Activated T-cell treated with anti-CD3 and anti-CD28 coated beads, Interleukin-2, amount 50 U/mL, for 72 hours (primary cell): ENCODE data around the gene FZR1. TPM values are rescaled to one million over a fixed set of nuclear protein-coding genes. Genes with fewer than 3 reads are reported as not detected.
"Not testable (repeated sequence)": the region's sequence is repeated elsewhere in the genome, so short reads cannot be mapped to it uniquely, and the experiment has no call there.

Experiments used
- ATAC-seq, 2 donors: fragments of 150-1000 bp; cut with Tn5 transposase; replicated peaks in 1 of 2; 2 replicates each; pipeline ENCODE4 v1.10.0; 2021; ENCODE audit warnings: moderate library complexity in 2 of 2, mild to moderate bottlenecking in 1 of 2
- DNase-seq, 2 donors: peaks; one replicate each; pipeline ENCODE4 v3.0.0; 2021 to 2022; ENCODE audit warnings: mixed read lengths in 1 of 2
- H3K27ac Mint-ChIP-seq: one replicate; pipeline ENCODE4 v1.8.0; 2022; ENCODE audit warnings: mild to moderate bottlenecking, moderate library complexity, mixed read lengths
- H3K27me3 Mint-ChIP-seq: one replicate; pipeline ENCODE4 v1.8.0; 2022; ENCODE audit warnings: low read depth, mixed read lengths
- H3K36me3 Mint-ChIP-seq, 2 donors: one replicate each; pipeline ENCODE4 v1.8.0; 2022; ENCODE audit warnings: mixed read lengths in 2 of 2, mild to moderate bottlenecking in 1 of 2; ENCODE audit not compliant: insufficient read depth in 2 of 2
- H3K4me1 Mint-ChIP-seq: one replicate; pipeline ENCODE4 v1.8.0; 2022; ENCODE audit warnings: low read depth, mixed read lengths
- H3K4me3 Mint-ChIP-seq, 2 donors: one replicate each; pipeline ENCODE4 v1.8.0; 2022; ENCODE audit warnings: mild to moderate bottlenecking in 2 of 2, mixed read lengths in 2 of 2, moderate library complexity in 2 of 2
- H3K9me3 Mint-ChIP-seq, 2 donors: one replicate each; pipeline ENCODE4 v1.8.0; 2022; ENCODE audit warnings: mixed read lengths in 2 of 2
- total RNA-seq, 2 donors: library from RNA; stranded (reverse); gene quantifications; one replicate each; pipeline ENCODE4 v1.2.3, GENCODE V29; 2022

Gene FZR1
- total RNA-seq, 2 donors from 2014 or later, result 66.2 to 85.9 TPM

DNA sequence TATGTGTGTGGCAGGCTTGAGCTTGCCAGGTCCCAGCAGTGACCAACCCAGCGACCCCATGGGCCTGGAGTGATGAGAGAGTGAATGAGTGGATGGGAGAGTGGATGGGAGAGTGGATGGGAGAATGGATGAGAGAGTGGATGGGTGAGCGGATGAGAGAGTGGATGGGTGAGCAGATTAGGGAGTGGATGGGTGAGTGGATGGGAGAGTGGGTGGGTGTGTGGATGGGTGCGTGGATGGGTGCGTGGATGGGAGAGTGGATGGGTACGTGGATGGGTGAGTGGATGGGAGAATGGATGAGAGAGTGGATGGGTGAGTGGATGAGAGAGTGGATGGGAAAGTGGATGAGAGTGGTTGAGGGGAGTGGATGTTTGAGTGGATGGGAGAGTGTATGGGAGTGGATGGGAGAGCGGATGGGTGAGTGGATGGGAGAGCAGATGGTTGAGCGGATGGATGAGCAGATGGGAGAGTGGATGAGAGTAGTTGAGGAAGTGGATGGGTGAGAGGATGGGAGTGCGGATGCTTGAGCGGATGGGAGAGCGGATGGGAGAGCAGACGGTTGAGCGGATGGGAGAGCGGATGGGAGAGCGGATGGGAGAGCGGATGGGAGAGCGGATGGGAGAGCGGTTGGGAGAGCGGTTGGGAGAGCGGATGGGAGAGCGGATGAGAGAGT lies 22.6 kb downstream of the FZR1 start:
- Mint-ChIP-seq H3K27ac (no peak overlapping the region), H3K36me3 (peaks cover 0 to 2% of the 10 kb centered on the region in 2 donors), H3K4me1 (no peaks in the 10 kb centered on the region), H3K4me3 (no peak overlapping the region), H3K27me3 (no peaks in the 10 kb centered on the region), H3K9me3 (no peaks in the 10 kb centered on the region)
- ATAC-seq (no peak), DNase-seq (no peak)

DNA sequence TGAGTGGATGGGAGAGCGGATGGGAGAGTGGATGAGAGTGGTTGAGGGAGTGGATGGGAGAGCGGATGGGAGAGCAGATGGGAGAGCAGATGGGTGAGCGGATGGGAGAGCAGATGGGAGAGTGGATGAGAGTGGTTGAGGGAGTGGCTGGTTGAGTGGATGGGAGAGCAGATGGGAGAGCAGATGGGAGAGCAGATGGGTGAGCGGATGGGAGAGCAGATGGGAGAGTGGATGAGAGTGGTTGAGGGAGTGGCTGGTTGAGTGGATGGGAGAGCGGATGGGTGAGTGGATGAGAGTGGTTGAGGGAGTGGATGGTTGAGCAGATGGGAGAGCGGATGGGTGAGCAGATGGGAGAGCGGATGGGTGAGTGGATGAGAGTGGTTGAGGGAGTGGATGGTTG lies 23.2 kb downstream of the FZR1 start:
- ATAC-seq, H3K4me1 Mint-ChIP-seq, H3K4me3 Mint-ChIP-seq, H3K9me3 Mint-ChIP-seq, H3K27me3 Mint-ChIP-seq, DNase-seq, H3K27ac Mint-ChIP-seq, H3K36me3 Mint-ChIP-seq: not testable (repeated sequence)

- ATAC-seq, result no peak
- Mint-ChIP-seq H3K4me3 (no peak overlapping the region), H3K4me1 (no peaks in the 10 kb centered on the region)
Measured at GRCh38 chr19:3530389-3530788, 24.3 kb downstream of the FZR1 start.

DNA sequence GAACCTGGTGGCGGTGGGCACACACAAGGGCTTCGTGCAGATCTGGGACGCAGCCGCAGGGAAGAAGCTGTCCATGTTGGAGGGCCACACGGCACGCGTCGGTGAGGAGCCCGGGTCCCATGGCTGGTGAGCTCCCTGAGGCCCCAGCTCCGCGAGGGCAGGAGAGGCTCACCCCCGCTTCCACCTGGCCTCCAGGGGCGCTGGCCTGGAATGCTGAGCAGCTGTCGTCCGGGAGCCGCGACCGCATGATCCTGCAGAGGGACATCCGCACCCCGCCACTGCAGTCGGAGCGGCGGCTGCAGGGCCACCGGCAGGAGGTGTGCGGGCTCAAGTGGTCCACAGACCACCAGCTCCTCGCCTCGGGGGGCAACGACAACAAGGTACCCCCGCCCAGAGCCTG lies 25.6 kb downstream of the FZR1 start:
- no peak overlapping the region for H3K27ac Mint-ChIP-seq
- H3K4me3 Mint-ChIP-seq, result no peak overlapping the region
- ATAC-seq (no peak), DNase-seq (no peak)
- H3K9me3 Mint-ChIP-seq, result no peaks in the 10 kb centered on the region
- no peaks in the 10 kb centered on the region for H3K4me1 Mint-ChIP-seq
- H3K27me3 Mint-ChIP-seq, result no peaks in the 10 kb centered on the region
- H3K36me3 Mint-ChIP-seq, result peaks cover 0 to 4% of the 10 kb centered on the region in 2 donors

More at GRCh38 chr19:3530389-3530788, 24.3 kb downstream of the FZR1 start:
- no peaks in the 10 kb centered on the region for H3K27me3 Mint-ChIP-seq
- DNase-seq, result no peak
- H3K27ac Mint-ChIP-seq, result no peak overlapping the region
- H3K36me3 Mint-ChIP-seq, result peaks cover 0 to 4% of the 10 kb centered on the region in 2 donors
- no peaks in the 10 kb centered on the region for H3K9me3 Mint-ChIP-seq

DNA sequence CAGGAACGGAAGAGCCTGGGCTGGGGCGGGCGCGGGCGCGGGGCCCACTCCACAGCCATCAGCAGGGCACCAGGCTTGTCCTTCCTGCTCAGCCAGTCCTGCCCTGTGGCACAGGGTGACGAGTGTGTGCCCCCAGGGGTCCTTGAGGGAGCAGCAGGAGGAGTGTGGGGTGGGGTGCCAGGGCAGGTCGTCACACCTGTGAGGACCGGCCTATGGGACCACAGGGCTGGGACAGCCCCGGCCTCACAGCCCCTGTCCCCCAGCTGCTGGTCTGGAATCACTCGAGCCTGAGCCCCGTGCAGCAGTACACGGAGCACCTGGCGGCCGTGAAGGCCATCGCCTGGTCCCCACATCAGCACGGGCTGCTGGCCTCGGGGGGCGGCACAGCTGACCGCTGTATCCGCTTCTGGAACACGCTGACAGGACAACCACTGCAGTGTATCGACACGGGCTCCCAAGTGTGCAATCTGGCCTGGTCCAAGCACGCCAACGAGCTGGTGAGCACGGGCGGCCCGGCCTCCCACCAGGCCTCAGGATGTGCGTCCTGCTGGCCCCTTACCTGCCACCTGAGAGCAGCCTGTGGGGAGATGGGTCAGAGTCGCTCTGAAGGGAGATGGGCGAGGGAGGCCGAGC lies 26.2 kb downstream of the FZR1 start:
- Mint-ChIP-seq H3K9me3 (no peaks in the 10 kb centered on the region), H3K27me3 (no peaks in the 10 kb centered on the region), H3K4me1 (no peaks in the 10 kb centered on the region), H3K4me3 (no peak overlapping the region), H3K27ac (no peak overlapping the region), H3K36me3 (peaks cover 0 to 4% of the 10 kb centered on the region in 2 donors)
- no peak for DNase-seq
- ATAC-seq, result peak in 1 of 2 donors; percentile 5

GRCh38 chr19:3533033-3533432 lies 26.9 kb downstream of the FZR1 start:
- no peak overlapping the region for H3K4me3 Mint-ChIP-seq
- DNase-seq, result no peak
- H3K27ac Mint-ChIP-seq, result no peak overlapping the region
- no peaks in the 10 kb centered on the region for H3K4me1 Mint-ChIP-seq
- no peaks in the 10 kb centered on the region for H3K27me3 Mint-ChIP-seq
- ATAC-seq, result no peak
- H3K9me3 Mint-ChIP-seq, result no peaks in the 10 kb centered on the region
- H3K36me3 Mint-ChIP-seq, result peaks cover 0 to 4% of the 10 kb centered on the region in 2 donors

DNA sequence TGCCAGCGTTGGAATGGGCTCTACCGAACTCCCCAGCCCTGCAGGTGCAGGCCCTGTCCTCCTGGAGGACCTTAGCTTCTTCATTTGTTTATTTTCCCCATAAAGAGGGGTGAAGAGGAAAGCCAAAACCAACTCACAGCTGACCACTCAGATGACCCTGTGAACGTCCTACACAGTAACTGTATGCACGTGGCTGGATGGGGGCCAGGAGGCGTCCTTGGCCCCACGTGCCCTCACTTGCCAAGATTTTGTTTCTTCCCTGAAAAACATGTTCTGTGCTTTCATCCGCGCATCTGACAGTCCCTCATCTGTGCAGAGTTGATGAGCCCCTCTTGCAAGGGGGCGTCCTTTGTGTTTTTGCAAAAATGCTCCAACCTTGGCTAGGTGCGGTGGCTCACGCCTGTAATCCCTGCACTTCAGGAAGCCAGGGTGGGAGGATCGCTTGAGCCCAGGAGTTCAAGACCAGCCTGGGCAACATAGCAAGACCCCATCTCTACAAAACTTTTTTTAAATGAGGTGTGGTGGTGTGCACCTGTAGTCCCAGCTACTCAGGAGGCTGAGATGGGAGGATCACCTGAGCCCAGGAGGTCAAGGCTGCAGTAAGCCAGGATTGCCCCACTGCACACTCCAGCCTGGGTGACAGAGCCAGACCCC lies 27.6 kb downstream of the FZR1 start:
- DNase-seq (no peak), ATAC-seq (no peak)
- H3K27me3 Mint-ChIP-seq, result no peaks in the 10 kb centered on the region
- H3K4me3 Mint-ChIP-seq, result no peak overlapping the region
- no peak overlapping the region for H3K27ac Mint-ChIP-seq
- no peaks in the 10 kb centered on the region for H3K4me1 Mint-ChIP-seq
- H3K36me3 Mint-ChIP-seq, result peaks cover 0 to 4% of the 10 kb centered on the region in 2 donors
- H3K9me3 Mint-ChIP-seq, result no peaks in the 10 kb centered on the region

DNA sequence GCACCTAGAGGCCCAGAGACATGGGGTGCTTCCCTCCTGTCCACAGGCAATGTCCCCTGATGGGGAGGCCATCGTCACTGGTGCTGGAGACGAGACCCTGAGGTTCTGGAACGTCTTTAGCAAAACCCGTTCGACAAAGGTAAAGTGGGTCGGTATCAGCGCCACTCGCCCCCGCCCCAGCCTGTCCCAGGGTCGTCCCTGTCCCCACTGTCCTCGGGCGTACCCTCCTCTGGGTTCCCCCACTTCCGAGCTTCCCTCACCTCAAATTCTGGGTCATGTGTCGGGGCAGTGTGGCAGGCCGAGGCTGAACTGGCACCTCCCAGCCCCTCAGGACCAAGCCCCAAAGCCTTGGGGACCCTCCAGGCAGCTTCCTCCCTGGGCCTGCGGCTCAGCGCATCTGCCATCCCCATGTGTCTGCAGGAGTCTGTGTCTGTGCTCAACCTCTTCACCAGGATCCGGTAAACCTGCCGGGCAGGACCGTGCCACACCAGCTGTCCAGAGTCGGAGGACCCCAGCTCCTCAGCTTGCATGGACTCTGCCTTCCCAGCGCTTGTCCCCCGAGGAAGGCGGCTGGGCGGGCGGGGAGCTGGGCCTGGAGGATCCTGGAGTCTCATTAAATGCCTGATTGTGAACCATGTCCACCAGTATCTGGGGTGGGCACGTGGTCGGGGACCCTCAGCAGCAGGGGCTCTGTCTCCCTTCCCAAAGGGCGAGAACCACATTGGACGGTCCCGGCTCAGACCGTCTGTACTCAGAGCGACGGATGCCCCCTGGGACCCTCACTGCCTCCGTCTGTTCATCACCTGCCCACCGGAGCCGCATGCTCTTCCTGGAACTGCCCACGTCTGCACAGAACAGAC lies 28.5 kb downstream of the FZR1 start:
- H3K27me3 Mint-ChIP-seq, result no peaks in the 10 kb centered on the region
- H3K4me3 Mint-ChIP-seq, result no peak overlapping the region
- no peaks in the 10 kb centered on the region for H3K4me1 Mint-ChIP-seq
- H3K36me3 Mint-ChIP-seq, result peaks cover 0 to 7% of the 10 kb centered on the region in 2 donors
- no peak for ATAC-seq
- no peak overlapping the region for H3K27ac Mint-ChIP-seq
- DNase-seq, result no peak
- H3K9me3 Mint-ChIP-seq, result no peaks in the 10 kb centered on the region

- no peaks in the 10 kb centered on the region for H3K9me3 Mint-ChIP-seq
- no peaks in the 10 kb centered on the region for H3K4me1 Mint-ChIP-seq
- no peak for ATAC-seq
- H3K27me3 Mint-ChIP-seq, result no peaks in the 10 kb centered on the region
- H3K27ac Mint-ChIP-seq, result no peak overlapping the region
- peaks cover 0 to 9% of the 10 kb centered on the region in 2 donors for H3K36me3 Mint-ChIP-seq
- no peak overlapping the region for H3K4me3 Mint-ChIP-seq
- DNase-seq, result no peak
Measured at GRCh38 chr19:3535235-3535535, 29.1 kb downstream of the FZR1 start.

- ATAC-seq (no peak), DNase-seq (no peak)
- Mint-ChIP-seq H3K4me1 (no peaks in the 10 kb centered on the region), H3K4me3 (no peak overlapping the region), H3K9me3 (no peaks in the 10 kb centered on the region), H3K27ac (no peak overlapping the region), H3K36me3 (peaks cover 0 to 9% of the 10 kb centered on the region in 2 donors), H3K27me3 (no peaks in the 10 kb centered on the region)
Measured at GRCh38 chr19:3535563-3535965, 29.5 kb downstream of the FZR1 start.

GRCh38 chr19:3535981-3536380 lies 29.9 kb downstream of the FZR1 start:
- Mint-ChIP-seq H3K9me3 (no peaks in the 10 kb centered on the region), H3K27ac (no peak overlapping the region), H3K36me3 (peaks cover 0 to 9% of the 10 kb centered on the region in 2 donors), H3K27me3 (no peaks in the 10 kb centered on the region), H3K4me1 (no peaks in the 10 kb centered on the region), H3K4me3 (no peak overlapping the region)
- DNase-seq (no peak), ATAC-seq (no peak)

GRCh38 chr19:3536429-3537100 lies 30.5 kb downstream of the FZR1 start:
- Mint-ChIP-seq H3K36me3 (peaks cover 0 to 9% of the 10 kb centered on the region in 2 donors), H3K27ac (no peak overlapping the region), H3K4me1 (no peaks in the 10 kb centered on the region)

GRCh38 chr19:3537101-3537437 lies 31.0 kb downstream of the FZR1 start:
- Mint-ChIP-seq H3K4me1 (no peaks in the 10 kb centered on the region), H3K36me3 (peaks cover 0 to 9% of the 10 kb centered on the region in 2 donors)

More at GRCh38 chr19:3536429-3537100, 30.5 kb downstream of the FZR1 start:
- no peaks in the 10 kb centered on the region for H3K9me3 Mint-ChIP-seq
- no peak for ATAC-seq
- no peaks in the 10 kb centered on the region for H3K27me3 Mint-ChIP-seq
- no peak for DNase-seq
- no peak overlapping the region for H3K4me3 Mint-ChIP-seq

More at GRCh38 chr19:3537101-3537437, 31.0 kb downstream of the FZR1 start:
- ATAC-seq (no peak), DNase-seq (no peak)
- no peaks in the 10 kb centered on the region for H3K27me3 Mint-ChIP-seq
- no peak overlapping the region for H3K4me3 Mint-ChIP-seq
- peak overlapping the region; percentile 38 for H3K27ac Mint-ChIP-seq
- H3K9me3 Mint-ChIP-seq, result no peaks in the 10 kb centered on the region
